HG03175 (cell line): ENCODE data around the gene FHL3.

ENCODE experiments used
- ATAC-seq: cut with Tn5 transposase; IDR thresholded peaks from one replicate; pipeline ENCODE4 v1.9.1; 2021; ENCODE audit warnings: mild to moderate bottlenecking, moderate library complexity; ENCODE audit not compliant: unreplicated experiment

The FHL3 gene, protein sequence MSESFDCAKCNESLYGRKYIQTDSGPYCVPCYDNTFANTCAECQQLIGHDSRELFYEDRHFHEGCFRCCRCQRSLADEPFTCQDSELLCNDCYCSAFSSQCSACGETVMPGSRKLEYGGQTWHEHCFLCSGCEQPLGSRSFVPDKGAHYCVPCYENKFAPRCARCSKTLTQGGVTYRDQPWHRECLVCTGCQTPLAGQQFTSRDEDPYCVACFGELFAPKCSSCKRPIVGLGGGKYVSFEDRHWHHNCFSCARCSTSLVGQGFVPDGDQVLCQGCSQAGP

DNA sequence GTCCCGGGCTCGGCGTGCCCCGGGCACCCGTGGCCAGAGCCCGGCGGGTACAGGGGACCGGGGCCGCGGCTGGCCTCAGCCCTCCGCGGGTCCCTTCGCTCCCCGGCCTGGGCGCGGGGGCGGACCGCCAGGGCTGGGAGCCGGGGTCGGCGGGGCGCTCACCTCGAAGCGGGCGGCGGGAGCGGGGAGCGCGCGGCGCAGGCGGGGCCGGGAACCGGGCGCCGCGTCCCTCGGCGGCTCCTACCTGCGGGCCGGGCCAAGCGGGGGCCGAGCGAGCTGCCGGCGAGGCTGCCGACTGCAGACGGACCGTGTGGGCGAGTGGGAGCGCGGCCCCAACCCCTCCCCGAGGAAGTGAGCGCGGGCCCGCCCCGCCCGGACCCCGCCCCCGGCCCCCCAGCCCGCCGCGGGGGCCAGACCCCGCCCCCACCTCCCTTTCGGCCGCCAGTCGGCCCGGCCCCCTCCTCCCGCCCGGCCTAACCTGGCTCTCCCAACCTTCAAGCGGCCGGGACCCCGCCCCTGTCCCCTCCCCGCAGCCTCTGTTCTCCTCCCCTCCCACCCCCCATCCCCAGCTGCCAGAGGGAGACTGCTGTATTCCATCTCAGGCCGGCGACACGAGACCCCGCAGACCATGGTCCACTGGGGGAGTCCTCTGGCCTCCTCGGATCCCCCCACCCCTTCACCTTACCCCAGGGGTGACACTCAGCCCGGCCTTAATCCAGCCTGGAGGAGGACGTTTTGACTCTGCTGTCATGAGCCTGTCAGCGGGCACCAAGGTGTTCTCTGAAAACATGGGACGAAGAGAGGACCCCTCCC is at the start of gene FHL3:
Gene FHL3 (minus strand): TSS at position 320 of the 813 bp plus-strand sequence. CDS start 6,102 bp downstream, outside the sequence.
- ATAC-seq = no peak

DNA sequence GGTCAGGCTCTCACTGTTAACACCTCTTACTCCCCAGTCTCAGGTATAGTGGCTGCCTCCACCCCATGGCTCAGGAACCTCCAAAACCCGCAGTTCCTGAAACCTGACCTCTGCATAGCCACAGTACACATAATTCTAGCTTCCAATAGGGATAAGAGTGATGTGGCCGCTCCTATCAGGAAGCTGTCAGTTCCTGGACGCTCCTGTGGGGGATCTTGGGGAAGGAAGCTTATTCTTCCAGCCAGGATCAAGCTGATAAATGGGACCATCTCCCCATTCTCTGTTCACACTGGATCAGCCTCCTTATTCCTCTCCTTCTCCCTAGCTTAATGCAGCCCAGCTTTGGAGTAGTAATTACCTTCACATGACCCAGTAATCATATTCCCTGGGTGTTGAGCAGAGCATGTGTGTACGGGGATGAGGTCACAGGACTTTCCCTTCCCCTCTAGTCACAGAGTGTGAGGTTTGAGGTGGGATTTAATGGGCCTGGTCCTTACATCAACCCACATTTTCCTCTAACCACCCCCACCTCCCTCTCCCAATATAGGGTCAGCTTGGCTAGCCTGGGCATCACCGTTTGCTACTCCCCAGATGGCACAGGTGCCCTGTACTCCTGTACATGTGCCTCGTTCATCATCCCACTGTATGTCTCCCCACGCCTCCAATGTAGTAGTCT is 48.2 kb upstream of the FHL3 start:
- no peak for ATAC-seq

DNA sequence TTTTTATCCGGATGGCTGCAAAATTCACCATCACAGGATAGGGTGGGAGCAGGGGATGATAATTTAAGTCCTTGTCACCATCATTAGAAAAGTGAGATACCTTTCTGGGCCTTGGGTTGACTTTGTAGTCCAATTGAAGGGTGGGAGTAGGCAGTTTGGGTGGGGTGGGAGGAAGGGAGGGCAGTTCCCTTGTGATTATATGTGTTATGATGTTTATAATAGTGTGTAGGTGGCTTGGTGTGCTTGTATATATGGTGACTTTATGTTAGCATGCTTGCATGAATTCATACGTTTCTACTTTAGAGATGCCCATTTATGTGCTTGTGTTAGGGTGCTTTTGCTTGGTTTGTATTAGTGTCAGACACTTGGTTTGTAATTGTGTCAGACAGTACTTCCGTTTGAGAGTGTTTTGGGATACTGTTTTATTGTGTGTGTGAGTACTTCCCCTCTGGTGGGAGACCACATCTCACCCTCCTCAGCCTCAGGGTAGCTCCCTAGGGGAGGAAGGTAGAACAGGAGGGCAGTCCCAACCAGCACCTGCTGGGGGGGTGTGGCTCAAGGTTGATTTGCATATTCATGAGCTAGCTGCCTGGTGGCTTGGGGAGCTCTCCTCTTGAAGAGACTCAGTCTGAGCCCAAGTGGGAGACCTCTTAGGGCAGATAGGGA is 47.6 kb upstream of the FHL3 start:
- ATAC-seq = peak; percentile 89

DNA sequence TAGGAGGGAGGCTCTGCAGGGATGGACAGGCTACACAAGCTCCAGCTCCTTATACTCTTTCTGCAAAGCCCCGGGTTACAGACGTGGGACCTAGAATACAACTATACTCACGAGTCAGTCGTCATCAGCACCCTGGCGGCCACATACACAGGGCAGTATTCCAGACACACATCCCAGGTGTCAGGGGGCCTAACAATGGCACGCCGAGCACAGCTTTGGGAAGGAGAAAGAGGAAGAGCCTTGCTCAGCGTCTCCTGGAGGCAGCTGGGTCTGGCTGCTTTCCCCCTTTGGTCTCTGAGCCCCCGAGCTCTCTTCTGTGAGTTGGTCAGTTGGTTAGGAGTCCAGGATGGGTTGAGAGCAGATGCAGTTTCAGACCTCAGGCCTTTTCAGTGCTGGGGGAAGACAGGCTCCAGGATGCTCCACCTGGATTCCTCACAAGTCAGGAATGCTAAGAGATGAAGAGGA is 45.8 kb upstream of the FHL3 start:
- ATAC-seq = no peak

DNA sequence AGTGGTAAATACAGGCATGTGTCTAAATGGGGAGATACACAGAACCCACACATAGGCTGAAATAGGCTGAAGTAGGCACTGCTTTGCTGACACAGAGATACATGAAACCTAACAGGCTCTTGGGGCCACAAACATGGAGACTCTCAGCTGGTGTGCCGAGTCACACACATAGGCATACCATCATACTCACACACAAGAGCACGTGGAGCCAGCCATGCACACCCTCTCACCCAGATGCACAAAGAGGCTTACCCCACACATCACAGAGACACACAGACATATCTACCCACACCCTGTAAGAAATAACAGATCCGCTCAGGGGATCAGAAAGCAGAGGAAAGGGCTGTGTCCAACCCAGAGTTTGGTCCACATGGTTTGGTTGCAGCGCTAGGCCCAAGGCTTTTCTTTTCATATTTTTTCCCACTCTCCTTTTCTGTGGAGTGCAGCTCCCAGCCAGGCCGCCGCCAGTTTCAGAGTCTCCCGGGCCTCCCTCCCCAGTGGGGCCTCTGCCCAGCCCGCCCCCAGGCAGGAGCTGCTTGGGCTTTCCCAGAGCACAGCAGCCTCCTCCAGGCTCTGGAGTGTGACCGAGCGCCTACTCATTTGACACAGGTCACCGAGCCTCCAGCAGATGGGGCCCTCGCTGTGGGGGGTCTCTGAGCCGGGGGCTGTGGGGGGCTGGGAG is 45.2 kb upstream of the FHL3 start:
- ATAC-seq = no peak

DNA sequence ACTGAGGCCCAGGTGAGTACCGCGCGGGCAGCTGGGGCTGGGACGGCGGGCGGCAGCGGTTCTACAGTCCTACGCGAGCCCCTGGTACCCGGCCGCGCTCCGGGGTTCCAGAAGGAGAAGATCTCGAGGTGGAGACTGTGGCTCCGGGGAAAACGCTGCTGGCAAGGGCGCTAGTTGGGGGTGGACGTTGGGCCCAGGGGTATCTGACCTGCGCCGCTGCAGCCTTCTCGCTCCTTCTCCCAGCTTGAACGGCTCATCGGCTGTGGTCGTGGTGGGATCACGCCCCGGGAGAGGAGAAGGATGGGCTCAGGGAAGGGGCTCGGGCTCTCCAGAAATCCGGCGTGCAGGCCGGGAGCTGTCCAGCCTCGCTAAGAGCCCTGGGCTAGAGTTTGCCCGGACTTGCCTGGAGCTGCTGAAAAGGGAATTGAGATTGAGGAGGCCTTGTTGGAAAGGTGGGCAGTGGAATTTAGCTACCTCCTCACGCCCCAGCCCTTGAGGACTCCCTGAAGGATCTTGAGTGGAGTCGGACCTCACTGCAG is 42.4 kb upstream of the FHL3 start:
- no peak for ATAC-seq

DNA sequence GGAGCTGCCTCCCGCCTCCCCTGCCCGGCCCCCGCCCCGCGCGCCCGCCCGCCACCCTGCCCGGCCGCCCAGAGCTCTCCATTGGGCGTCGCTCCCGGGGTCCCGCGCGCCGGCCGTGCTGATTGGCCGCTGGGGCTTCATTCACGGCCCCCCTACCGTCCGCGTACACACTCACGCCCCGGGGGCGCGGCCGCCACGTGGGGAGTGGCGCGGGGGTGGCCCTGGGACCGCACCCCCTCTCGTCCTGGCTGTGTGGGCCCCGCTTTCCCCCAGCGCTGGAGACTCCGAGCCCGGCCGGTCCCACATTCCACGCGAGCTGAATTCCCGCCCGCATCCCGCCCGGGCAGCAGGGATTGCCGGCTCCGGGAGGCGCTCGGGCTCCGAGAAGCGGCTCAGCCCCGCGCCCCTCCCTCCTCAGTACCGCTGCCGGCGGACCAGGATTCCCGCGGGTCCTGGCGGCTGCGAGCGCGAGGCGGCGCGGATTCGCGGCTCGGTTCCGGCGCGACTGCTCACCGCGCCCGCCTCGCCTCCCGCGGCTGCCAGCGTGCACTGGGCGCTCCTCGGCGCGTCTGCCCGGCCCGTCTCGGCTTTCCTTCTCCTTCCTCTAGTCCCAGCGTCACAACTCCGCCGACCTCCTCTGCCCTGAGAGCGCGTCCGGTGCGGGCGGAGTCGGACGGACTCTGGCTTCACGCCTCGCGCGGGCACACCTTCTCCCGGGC is 41.7 kb upstream of the FHL3 start:
- peak; percentile 62 for ATAC-seq

DNA sequence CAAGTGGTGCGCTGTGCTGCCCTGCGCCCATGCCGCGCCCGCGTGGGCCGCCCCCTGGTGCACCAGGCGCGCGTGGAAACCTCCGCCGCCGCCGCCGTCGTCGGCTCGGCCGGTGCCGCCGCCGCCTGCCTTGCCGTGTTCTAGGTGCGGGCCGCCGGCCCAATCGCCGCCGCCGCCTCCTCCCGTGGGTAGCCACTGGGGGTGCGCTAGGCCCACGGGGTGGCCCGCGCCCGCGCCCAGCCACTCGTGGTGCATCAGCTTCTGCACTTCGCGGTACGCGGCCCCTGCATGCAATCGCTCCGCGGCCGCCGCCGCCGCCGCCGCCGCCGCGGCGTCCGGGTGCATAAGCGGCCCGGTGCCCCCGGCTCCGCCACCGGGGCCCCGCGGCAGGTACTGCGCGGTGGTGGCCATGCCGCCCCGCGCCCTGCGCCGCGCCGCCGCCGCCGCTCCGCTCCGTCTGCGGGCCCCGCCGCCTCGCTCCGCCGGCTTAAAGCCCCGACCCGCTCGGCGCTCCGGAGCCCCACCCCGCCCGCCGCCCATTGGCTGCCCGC is 41.1 kb upstream of the FHL3 start, which contains the start of gene POU3F1:
Gene POU3F1 (minus strand): TSS at position 461 of the 551 bp plus-strand sequence. CDS start 50 bp downstream, at position 411.
- no peak for ATAC-seq

DNA sequence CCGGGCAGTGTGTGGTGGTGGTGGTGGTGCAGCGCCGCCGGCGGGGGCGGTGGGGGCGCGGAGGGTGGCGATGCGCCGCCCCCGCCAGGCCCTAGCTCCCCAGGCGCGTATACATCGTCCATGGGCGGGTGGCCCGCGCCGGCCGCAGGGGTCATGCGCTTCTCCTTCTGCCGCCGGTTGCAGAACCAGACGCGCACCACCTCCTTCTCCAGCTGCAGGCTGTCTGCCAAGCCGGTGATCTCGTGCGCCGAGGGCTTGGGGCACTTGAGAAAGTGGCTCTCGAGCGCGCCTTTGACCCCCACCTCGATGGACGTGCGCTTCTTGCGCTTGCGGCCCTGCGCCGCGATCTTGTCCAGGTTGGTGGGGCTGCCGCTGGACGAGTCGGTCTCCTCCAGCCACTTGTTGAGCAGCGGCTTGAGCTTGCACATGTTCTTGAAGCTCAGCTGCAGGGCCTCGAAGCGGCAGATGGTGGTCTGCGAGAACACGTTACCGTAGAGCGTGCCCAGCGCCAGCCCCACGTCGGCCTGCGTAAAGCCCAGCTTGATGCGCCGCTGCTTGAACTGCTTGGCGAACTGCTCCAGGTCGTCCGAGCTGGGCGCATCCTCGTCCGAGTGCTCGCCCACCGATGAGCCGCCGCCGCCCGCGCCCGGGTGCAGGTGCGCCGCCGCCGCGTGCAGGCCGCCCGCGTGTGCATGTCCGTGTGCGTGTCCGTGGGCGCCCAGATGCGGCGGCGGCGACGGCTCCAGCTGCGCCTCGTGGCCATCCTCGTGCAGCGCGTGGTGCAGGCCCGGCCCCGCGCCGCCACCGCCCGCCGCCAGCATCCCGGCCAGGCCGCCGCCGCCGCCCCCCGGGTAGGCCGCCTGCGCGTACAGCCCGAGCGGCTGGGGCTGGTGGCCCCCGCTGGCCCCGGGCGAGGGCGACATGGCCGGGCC is 40.4 kb upstream of the FHL3 start:
- ATAC-seq = no peak

DNA sequence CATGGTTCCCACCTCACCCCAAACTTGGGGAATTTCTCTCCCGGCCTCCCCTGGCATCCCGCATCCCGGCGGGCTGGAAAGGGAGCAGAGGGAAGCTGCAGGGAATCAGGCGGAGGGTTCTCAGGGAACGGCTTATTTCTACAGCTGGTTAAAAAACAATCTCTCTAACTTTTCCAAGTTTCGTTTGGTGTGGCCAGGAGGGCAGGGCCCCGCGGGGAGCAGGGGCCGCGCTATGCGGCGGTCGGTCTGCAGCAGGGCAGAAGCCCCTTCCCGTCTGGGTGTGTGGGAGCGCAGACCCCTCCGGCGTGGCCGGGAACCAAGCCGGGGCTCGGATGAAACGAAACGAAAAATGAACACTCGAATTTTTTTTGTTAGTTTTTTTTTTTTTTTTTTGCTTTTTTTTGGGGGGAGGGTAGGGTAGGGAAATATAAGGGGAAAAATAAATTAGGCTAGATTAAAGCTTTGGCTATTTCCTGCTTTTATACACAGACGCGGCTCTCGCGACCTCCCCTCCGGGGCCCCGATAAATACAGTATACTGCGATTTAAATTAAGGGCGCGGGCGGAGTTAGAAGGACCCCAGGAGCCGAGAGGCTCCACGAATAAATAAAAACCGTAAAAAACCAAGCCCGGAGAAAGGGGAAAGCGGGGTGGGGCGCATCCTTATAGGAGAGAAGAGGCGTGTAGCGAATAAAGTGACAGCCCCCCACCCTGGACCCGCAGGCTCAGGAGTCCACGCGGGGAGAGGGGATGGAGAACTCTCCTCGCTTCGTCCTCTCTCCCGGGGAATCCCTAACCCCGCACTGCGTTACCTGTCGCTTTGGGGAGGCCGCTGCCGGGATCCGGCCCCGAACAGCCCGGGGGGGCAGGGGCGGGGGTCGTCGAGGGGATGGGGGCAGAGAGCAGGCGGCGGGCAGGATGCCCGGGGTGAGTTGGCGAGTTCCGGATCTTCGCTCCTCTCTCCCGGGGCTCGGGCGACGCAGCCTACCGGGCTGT is 39.2 kb upstream of the FHL3 start:
- no peak for ATAC-seq

DNA sequence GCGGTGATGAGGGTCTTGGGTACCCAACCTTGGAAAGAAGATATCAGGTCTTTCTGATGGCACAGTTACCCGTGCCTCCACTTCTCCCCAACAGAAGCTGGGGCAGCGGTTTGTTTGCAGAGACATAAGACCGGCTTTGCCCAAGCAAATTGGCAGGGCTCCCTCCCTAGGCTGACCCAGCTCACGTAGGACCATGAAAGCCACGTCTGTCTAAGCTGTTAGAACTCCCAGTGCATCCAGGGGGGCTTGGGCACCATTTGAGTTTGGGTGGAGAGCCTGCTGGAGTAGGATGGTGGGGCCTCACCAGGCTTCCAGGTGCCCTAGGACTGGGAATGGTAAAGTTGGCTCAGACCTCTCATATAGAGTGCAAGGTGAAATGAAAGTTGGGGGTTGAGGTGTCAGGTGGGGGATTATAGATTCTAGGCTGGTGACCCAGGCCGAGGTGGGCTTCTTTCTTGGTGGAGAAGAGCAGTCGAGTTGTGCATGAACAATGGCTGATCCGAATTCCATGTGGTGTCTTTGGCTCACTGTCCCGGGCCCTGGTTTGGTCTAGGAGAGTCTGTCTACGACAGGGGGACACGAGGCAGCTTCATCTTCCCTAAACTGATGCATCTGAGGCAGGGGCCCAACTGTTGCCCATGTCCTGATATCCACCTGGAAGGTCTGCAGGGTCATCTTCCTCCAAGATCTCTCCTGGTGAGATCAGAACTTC is 37.9 kb upstream of the FHL3 start:
- ATAC-seq = no peak

DNA sequence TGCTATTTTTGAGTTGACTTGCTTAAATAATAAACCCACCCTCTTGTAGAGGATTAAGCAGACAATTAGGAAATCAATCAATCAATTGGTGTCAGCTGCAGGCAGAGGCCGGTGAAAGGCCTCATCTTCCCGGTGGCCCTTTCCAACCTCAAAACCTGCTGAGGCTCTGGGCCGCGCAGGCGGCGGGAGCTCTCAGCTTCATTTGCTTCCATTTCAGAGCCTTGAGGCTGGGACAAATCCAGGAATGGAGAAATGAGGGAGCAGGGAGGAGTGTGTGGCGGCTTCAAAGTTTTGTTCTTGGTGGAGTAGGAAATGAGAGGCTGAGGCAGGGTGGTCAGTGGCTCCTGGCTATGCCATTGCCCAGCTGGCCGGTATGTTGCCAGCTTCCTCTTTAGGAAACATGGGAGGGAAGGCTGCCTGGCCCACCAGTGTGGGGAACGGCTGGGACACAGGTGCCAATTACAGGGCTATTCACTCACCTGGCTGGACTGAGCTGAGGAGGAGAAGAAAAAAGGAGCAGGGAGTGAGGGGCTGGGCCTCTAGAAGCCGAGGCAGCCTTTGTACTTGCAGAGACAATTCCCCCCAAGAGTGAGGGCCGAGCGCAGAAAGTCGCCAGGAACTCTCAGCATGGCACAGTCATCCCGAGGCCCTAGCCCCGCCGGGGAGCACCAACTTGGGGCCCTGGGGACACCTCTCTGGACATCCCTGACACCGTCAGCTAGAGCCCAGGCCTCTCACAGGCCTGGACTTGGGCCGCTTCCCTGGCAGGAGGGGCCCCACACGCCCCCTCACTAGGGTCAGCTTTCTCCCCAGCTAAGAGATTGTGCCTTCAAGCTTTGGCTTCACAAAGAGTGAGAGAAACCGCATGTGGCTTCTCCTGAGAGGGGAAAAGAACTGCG is 36.9 kb upstream of the FHL3 start:
- ATAC-seq = no peak

DNA sequence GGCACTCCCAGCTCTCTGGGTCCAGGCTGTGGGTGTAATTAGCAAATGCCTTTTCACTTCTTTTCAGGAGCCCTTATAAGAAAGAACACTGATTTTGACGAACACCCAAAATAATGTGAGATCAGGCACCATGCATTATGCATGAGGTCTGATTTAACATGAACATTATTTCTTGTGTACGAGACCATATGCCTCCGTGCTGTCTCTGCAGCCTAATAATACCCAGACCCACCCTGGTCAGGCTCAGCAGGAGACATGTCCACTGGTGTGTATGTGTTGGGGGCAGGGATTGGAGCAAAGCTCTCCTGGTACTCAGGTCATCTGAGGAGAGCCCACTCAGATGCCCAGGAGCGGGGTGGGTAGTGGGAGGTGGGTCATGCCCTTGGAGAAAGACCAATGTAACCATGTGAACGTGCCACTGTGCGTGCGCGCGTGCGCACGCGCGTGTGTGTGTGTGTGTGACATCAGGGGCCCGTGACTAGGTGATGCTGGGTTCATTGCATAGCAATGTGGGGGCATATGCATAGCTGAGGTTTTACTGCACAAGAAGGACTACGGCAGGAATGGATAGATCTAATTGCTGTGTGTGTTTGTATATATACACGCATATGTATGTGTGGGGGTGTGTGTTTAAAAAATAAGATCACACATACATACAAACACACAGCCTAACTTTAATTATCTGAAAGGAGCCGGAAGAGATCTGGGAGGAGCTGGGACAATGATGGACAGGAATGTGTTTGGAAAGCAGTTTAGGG is 34.2 kb upstream of the FHL3 start:
- ATAC-seq = no peak

DNA sequence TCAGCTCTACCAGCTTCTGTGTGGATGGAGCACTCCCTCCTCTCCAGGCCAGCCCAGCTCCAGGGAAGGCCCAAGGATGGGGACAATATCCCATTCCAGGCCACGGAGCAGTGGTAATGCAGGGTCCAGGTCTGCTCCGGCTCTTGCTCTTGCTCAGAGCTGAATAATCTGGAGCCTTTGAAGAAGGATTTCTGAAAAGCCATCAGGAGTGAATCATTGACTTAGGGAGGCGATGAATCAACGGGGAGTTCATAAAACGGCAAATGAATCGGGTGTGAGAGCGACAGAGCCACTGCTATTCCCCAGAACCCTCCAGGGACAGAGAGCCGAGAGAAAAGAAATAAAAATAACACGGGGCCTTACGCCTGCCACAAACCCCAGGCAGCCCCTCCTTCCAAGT is 33.5 kb upstream of the FHL3 start:
- ATAC-seq = no peak
